Measurements from ENCODE around the gene WDR6. TPM values are rescaled to one million over a fixed set of nuclear protein-coding genes. Genes with fewer than 3 reads are reported as not detected.

WDR6 gene
- total RNA-seq, 2 donors from 2014 or later: 128 to 223 TPM

GRCh38 chr3:49057268-49057667, 50.1 kb downstream of the WDR6 start:
- peaks cover 14 to 19% of the 10 kb centered on the region in 2 donors for H3K36me3 ChIP-seq
- no peak overlapping the region for H3K4me3 ChIP-seq
- 96% methylated on average over 6 of the region's 10 CpGs for WGBS
- DNase-seq (ENCODE audit: low spot score): no peak
- no peaks in the 10 kb centered on the region for H3K4me1 ChIP-seq (replicated peaks)
- intact Hi-C loops (cut with DNase I): no loop called here
- H3K27ac ChIP-seq: no peak overlapping the region
- TF ChIP-seq, protein P1, sequence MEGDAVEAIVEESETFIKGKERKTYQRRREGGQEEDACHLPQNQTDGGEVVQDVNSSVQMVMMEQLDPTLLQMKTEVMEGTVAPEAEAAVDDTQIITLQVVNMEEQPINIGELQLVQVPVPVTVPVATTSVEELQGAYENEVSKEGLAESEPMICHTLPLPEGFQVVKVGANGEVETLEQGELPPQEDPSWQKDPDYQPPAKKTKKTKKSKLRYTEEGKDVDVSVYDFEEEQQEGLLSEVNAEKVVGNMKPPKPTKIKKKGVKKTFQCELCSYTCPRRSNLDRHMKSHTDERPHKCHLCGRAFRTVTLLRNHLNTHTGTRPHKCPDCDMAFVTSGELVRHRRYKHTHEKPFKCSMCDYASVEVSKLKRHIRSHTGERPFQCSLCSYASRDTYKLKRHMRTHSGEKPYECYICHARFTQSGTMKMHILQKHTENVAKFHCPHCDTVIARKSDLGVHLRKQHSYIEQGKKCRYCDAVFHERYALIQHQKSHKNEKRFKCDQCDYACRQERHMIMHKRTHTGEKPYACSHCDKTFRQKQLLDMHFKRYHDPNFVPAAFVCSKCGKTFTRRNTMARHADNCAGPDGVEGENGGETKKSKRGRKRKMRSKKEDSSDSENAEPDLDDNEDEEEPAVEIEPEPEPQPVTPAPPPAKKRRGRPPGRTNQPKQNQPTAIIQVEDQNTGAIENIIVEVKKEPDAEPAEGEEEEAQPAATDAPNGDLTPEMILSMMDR (IDR thresholded peaks at IDR 0.05): no peak
- TF ChIP-seq POLR2AphosphoS5 (IDR thresholded peaks at IDR 0.05): no peak
- H3K27me3 ChIP-seq (replicated peaks; ENCODE audit: insufficient read depth): no peaks in the 10 kb centered on the region
- H3K9me3 ChIP-seq: no peaks in the 10 kb centered on the region

DNA sequence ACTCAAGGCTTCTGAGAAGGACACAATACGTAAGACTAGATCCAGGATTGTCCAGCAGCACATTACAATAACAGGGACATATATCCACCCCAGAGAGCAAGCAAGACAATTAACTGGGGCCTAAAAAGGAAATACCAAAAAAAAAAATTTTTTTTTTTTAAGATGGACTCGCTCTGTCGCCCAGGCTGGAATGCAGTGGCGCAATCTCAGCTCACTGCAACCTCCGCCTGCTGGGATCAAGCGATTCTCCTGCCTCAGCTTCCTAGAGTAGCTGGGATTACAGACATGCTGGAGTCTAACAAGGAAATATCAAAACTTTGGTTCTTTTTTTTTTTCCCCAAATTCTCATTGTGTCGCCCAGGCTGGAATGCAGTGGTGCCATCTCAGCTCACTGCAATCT, 50.8 kb downstream of the WDR6 start:
- Histone ChIP-seq H3K27ac (no peak overlapping the region), H3K36me3 (peaks cover 14 to 19% of the 10 kb centered on the region in 2 donors), H3K4me3 (no peak overlapping the region), H3K27me3 (replicated peaks; ENCODE audit: insufficient read depth) (no peaks in the 10 kb centered on the region), H3K9me3 (no peaks in the 10 kb centered on the region), H3K4me1 (replicated peaks) (no peaks in the 10 kb centered on the region)
- no peak for DNase-seq (ENCODE audit: low spot score)
- TF ChIP-seq, protein P1 (IDR thresholded peaks at IDR 0.05): no peak
- no peak for TF ChIP-seq POLR2A (IDR thresholded peaks at IDR 0.05)
- no peak for TF ChIP-seq POLR2AphosphoS5 (IDR thresholded peaks at IDR 0.05)
- 92% methylated on average over 7 of the region's 7 CpGs for WGBS
- intact Hi-C loops (cut with DNase I): no loop called here

MicroRNAs within 50 kb of the gene (microRNA counts, 767-probe panel; counts per million panel counts)
- microRNA hsa-miR-191-5p (5,598 to 6,167 counts per million in 2 donors), microRNA hsa-miR-425-5p (0 to 431 counts per million in 2 donors)

Small RNA genes within 50 kb of the gene (microRNA-seq; reads per million reads assigned to microRNA genes)
- 13,139 reads per million, percentile 96 among the genes with 10 or more reads in this experiment for gene MIR191
- 963 reads per million, percentile 88 among the genes with 10 or more reads in this experiment for gene MIR425

Small RNA genes within 50 kb of the gene (small RNA-seq; reads per million reads assigned to genes)
- 4,786 to 7,751 reads per million in 2 donors for gene MIR191
- 19.9 to 41.1 reads per million in 2 donors for gene MIR425

Other genes with a start within 250 kb of the WDR6 start
- gene PRKAR2A, start 159.5 kb upstream of the WDR6 start, total RNA-seq: 10 to 100 TPM; 33.7 to 35.3 TPM
- gene SLC25A20, start 108.5 kb upstream of the WDR6 start, total RNA-seq: 10 to 100 TPM; 12.2 to 14.8 TPM
- gene ARIH2, start 88.5 kb upstream of the WDR6 start, total RNA-seq: 100 to 1,000 TPM in 1 of 2 donors, 10 to 100 TPM in 1; 70.9 to 125 TPM
- 100 to 1,000 TPM in 1 of 2 donors, 10 to 100 TPM in 1; 56.0 to 101 TPM for gene P4HTM, start 17.1 kb upstream of the WDR6 start, total RNA-seq
- 10 to 100 TPM; 50.2 to 60.3 TPM for gene DALRD3, start 11.2 kb downstream of the WDR6 start, total RNA-seq
- 100 to 1,000 TPM; 168 to 183 TPM for gene NDUFAF3, start 14.7 kb downstream of the WDR6 start, total RNA-seq
- 100 to 1,000 TPM; 110 to 186 TPM for gene IMPDH2, start 22.0 kb downstream of the WDR6 start, total RNA-seq
- 100 to 1,000 TPM in 1 of 2 donors, 10 to 100 TPM in 1; 60.1 to 132 TPM for gene QRICH1, start 86.7 kb downstream of the WDR6 start, total RNA-seq
- gene QARS1, start 97.4 kb downstream of the WDR6 start, total RNA-seq: 100 to 1,000 TPM; 254 to 315 TPM
- 10 to 100 TPM; 62.7 to 98.2 TPM for gene USP19, start 113.4 kb downstream of the WDR6 start, total RNA-seq
- gene LAMB2, start 125.7 kb downstream of the WDR6 start, total RNA-seq: 100 to 1,000 TPM; 432 to 667 TPM
- 10 to 100 TPM; 44.2 to 47.0 TPM for gene CCDC71, start 158.9 kb downstream of the WDR6 start, total RNA-seq
- 10 to 100 TPM; 41.1 to 77.4 TPM for gene KLHDC8B, start 164.2 kb downstream of the WDR6 start, total RNA-seq

Measured in prostate gland (tissue), 2 donors.